Prostate gland (tissue), 2 donors: ENCODE data around the gene PTPRC.

ENCODE experiments used
- CTCF ChIP-seq, 4 experiments: fragments of 200-600 bp in 2 of 4; fragments of 450-650 bp in 2 of 4; sonication (generic) in 2 of 4; IDR thresholded peaks; 1 replicate in 3 of 4; 2 replicates in 1 of 4; pipeline ENCODE4 v1.5.1; 2016 to 2019; ENCODE audit warnings: antibody characterized with exemption in 4 of 4, mild to moderate bottlenecking in 2 of 4, moderate library complexity in 2 of 4
- POLR2A ChIP-seq: fragments of 450-650 bp; IDR thresholded peaks from one replicate; pipeline ENCODE4 v1.6.1; 2016; ENCODE audit warnings: antibody characterized with exemption, mild to moderate bottlenecking
- POLR2AphosphoS5 ChIP-seq: sonication (generic); formaldehyde crosslinking; IDR thresholded peaks from one replicate; pipeline ENCODE4 v1.6.1; 2017; ENCODE audit warnings: antibody characterized with exemption

GRCh38 chr1:198723127-198723526, 84.3 kb downstream of the PTPRC start:
- TF ChIP-seq POLR2A: no peak
- no peak for TF ChIP-seq CTCF (IDR thresholded peaks at IDR 0.05)
- TF ChIP-seq POLR2AphosphoS5: no peak
